ENCODE data around the gene GRIP2. TPM values are rescaled to one million over a fixed set of nuclear protein-coding genes. Genes with fewer than 3 reads are reported as not detected.

GRIP2 gene
- total and polyA plus RNA-seq, 10 donors: 0.15 to 3.7 (median 1.2) TPM

DNA sequence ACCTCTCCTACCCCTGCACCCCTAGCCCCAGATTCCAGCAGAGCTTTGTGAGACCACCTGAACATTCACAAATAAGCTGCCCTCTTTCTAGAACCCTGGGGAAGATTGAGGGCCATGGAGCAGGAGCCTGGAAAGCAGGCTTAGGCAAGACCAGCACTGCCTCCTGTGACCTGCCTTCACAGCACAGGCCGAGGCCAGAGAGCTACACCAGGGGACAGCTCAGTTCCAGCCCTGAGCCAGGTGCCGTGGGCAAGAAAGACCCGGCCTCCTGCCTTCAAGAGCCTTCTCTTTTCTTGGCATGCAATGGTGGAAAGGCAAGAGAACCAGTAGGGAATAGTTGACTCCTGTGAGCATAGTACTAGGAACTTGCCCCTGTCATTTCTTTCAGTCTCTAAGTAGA lies 89.6 kb downstream of the GRIP2 start:
- H3K4me3 ChIP-seq: no peak overlapping the region
- no peak overlapping the region for H3K27ac ChIP-seq
- TF ChIP-seq POLR2A (IDR thresholded peaks at IDR 0.05) (no peak), POLR2AphosphoS5 (IDR thresholded peaks at IDR 0.05) (peak in 1 of 3 donors; percentile 54)
- no peaks in the 10 kb centered on the region for H3K9me3 ChIP-seq
- no peak for DNase-seq
- peaks cover 11 to 57% (median 40%) of the 10 kb centered on the region in 6 donors for H3K4me1 ChIP-seq
- no peaks in the 10 kb centered on the region for H3K27me3 ChIP-seq (replicated peaks in 1 of 7)
- intact Hi-C loops (cut with DNase I; ENCODE audit: low total_unique reads): loop anchor here (10.0 kb wide), 1 partner anchor 46 kb away; the partner anchor contains the start of gene SLC6A6
- H3K36me3 ChIP-seq: peaks cover 8 to 100% (median 78%) of the 10 kb centered on the region in 6 donors
- WGBS, 5 donors: 92 to 100% (median 96%) methylated on average over 3 of the region's 3 CpGs

DNA sequence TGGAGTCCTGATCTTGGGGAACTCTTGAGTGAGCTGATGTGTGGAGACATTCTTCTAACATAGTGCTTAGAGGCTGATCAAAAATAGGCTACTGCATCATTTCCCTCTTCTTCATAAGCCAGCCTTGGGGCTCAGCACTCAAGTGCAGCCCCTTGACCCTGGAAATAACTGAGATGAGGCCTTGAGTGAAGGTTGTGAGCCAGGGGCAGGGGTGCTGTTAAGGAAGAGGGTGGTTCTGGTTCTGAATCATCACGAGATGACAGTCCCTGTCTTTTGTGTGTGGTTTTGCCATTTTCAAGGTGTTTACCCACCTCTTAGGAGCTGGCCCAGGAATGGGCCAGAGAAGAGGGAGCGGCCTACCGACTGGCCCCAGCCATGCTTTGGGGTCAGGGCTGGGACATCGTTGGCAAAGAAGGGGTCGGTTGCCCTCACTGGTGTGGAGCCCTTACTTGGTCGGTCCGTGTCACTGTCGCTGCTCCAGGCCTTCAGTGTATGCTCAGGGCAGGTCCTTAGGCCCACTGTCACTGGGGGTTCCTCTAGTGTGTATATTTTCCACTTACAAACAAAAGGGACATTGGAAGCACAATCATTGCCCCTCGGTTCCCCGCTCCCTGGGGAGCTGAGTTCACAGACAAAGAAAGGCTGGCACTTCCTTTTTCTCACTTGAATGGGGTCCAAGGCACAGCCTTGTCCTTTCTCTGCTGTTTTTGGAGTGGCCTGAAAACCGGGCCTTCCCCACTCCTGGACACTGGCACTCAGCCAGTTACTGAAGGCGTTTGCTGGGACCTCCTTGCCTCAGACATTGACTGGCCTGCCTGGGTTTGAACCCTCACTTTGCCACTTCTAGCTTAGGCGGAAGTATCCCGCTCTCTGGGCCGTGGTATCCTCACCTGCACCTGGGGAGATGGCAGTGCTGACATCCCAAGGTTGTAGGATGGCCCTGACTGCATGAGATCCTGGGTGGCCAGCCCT lies 91.1 kb downstream of the GRIP2 start:
- H3K36me3 ChIP-seq: peaks cover 8 to 100% (median 75%) of the 10 kb centered on the region in 6 donors
- peak in 2 of 3 donors; percentile 40 to 50 for TF ChIP-seq POLR2AphosphoS5 (IDR thresholded peaks at IDR 0.05)
- TF ChIP-seq POLR2A (IDR thresholded peaks at IDR 0.05): no peak
- TF ChIP-seq, protein P1, sequence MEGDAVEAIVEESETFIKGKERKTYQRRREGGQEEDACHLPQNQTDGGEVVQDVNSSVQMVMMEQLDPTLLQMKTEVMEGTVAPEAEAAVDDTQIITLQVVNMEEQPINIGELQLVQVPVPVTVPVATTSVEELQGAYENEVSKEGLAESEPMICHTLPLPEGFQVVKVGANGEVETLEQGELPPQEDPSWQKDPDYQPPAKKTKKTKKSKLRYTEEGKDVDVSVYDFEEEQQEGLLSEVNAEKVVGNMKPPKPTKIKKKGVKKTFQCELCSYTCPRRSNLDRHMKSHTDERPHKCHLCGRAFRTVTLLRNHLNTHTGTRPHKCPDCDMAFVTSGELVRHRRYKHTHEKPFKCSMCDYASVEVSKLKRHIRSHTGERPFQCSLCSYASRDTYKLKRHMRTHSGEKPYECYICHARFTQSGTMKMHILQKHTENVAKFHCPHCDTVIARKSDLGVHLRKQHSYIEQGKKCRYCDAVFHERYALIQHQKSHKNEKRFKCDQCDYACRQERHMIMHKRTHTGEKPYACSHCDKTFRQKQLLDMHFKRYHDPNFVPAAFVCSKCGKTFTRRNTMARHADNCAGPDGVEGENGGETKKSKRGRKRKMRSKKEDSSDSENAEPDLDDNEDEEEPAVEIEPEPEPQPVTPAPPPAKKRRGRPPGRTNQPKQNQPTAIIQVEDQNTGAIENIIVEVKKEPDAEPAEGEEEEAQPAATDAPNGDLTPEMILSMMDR (IDR thresholded peaks at IDR 0.05 in 8 of 11, conservative IDR thresholded peaks at IDR 0.05 in 3 of 11): no peak
- H3K9me3 ChIP-seq: no peaks in the 10 kb centered on the region
- no peaks in the 10 kb centered on the region for H3K27me3 ChIP-seq (replicated peaks in 1 of 7)
- H3K27ac ChIP-seq: peak overlapping the region in 2 of 8 donors; percentile 26 to 35
- H3K4me1 ChIP-seq: peaks cover 11 to 49% (median 34%) of the 10 kb centered on the region in 6 donors
- whole genome bisulfite sequencing, 5 donors: 64 to 84% (median 80%) methylated on average over 14 to 15 of the region's 15 CpGs
- intact Hi-C loops (cut with DNase I; ENCODE audit: low total_unique reads): no loop called here
- H3K4me3 ChIP-seq: no peak overlapping the region
- DNase-seq: no peak

DNA sequence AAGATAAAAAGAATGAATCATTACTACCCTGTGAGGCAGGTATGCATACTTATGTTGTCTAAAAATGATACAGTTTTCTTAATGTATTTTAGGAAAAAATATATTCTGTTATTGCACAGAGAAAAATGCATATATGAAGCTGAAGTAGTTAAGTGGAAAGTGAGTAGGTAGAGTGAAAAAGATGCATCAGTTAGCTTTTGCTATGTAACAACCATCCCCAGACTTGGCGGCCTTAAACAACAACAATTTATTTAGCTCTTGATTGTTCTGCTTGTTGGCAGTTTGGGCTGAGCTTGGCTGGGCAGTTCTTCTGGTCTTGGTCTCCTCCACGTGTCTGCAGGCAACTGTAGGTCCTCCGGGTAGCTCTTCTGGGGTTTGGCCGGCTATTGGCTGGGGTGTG lies 92.1 kb downstream of the GRIP2 start:
- 85 to 100% (median 97%) methylated on average over 4 of the region's 4 CpGs for WGBS, 5 donors

DNA sequence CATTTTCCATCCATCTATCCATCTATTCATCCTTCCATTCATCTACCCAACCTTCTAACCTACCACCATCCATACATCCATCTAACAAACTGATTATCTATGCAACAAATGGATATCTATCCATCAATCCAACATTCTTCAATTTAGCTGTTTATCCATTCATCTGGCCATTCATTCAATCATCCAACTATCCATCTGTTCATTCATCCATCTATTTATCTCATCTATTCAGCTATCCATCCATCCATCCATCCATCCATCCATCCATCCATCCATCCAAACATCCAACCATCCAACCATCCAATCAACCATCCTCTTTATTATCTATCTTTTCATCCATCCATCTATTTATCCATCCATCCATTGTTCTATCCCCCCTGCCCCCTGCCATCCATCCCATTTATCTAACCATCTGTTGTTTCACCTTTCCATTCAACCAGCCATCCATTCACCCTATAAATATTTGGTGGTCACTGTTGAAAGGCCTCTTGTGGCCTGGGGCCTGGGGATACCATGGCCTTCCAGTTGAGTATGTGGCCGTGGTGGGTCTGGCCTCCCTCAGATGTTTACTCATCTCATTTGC lies 93.1 kb downstream of the GRIP2 start:
- peaks cover 8 to 100% (median 77%) of the 10 kb centered on the region in 6 donors for H3K36me3 ChIP-seq
- no peak for DNase-seq
- H3K4me3 ChIP-seq: no peak overlapping the region
- WGBS, 5 donors: 94 to 100% (median 96%) methylated on average over 1 of the region's 1 CpG
- no peak overlapping the region for H3K27ac ChIP-seq
- no peaks in the 10 kb centered on the region for H3K27me3 ChIP-seq (replicated peaks in 1 of 7)
- TF ChIP-seq POLR2AphosphoS5 (IDR thresholded peaks at IDR 0.05): no peak
- TF ChIP-seq, protein P1 (IDR thresholded peaks at IDR 0.05 in 8 of 11, conservative IDR thresholded peaks at IDR 0.05 in 3 of 11): no peak
- no peak for TF ChIP-seq POLR2A (IDR thresholded peaks at IDR 0.05)
- peaks cover 4 to 39% (median 14%) of the 10 kb centered on the region in 6 donors for H3K4me1 ChIP-seq
- no peaks in the 10 kb centered on the region for H3K9me3 ChIP-seq
- intact Hi-C loops (cut with DNase I; ENCODE audit: low total_unique reads): no loop called here

More for the DNA sequence above, 92.1 kb downstream of the GRIP2 start:
- Histone ChIP-seq H3K36me3 (peaks cover 8 to 100% (median 84%) of the 10 kb centered on the region in 6 donors), H3K4me3 (no peak overlapping the region), H3K9me3 (no peaks in the 10 kb centered on the region), H3K27me3 (replicated peaks in 1 of 7) (no peaks in the 10 kb centered on the region), H3K4me1 (peaks cover 11 to 39% (median 24%) of the 10 kb centered on the region in 6 donors), H3K27ac (no peak overlapping the region)
- intact Hi-C loops (cut with DNase I; ENCODE audit: low total_unique reads): no loop called here
- TF ChIP-seq, protein P1 (IDR thresholded peaks at IDR 0.05 in 8 of 11, conservative IDR thresholded peaks at IDR 0.05 in 3 of 11): no peak
- TF ChIP-seq POLR2AphosphoS5 (IDR thresholded peaks at IDR 0.05) (no peak), POLR2A (IDR thresholded peaks at IDR 0.05) (no peak)
- no peak for DNase-seq

Data from spleen (tissue), 11 donors.